K562 (cell line): ENCODE measurements around the gene ABCB10. TPM values are rescaled to one million over a fixed set of nuclear protein-coding genes. Genes with fewer than 3 reads are reported as not detected.
A peak's percentile ranks its signal among the peaks of the same experiment; 100 is the strongest.

Experiments used
- ATAC-seq: fragments of 200-7000 bp; cut with Tn5 transposase; 3 replicates; pipeline ENCODE4 v1.9.1; 2020; ENCODE audit warnings: moderate library complexity
- BruUV-seq: library from RNA; stranded (reverse); fragments of 400-500 nt; replicated peaks from 2 replicates; lab custom pipeline; 2021; lab: Mats Ljungman, UMichigan
- CTCF ChIA-PET: fragments of 300-600 bp; formaldehyde crosslinking; extraction: SDS; loops from one replicate; lab custom pipeline; 2021; ENCODE audit warnings: low intra/inter-chr PET ratio; lab: Yijun Ruan, JAX
- POLR2A ChIA-PET: fragments of 300-600, 350-650 bp; sonication (Branson Sonifier 250); formaldehyde crosslinking; extraction: SDS; loops from one replicate; lab custom pipeline; 2021; ENCODE audit warnings: antibody characterized with exemption, inconsistent platforms; lab: Yijun Ruan, JAX
- DNase-seq, 4 experiments: peaks; one replicate each; pipeline versions ENCODE4 v3.0.0 to v3.0.0-alpha.2; 2011 to 2018; ENCODE audit warnings: low spot score in 3 of 4, mixed read lengths in 3 of 4; ENCODE audit errors: extremely low read depth in 1 of 4
- FAIRE-seq: peaks from 2 replicates; lab custom pipeline; 2011; peaks lifted over from hg19 to GRCh38; lab: Jason Lieb, UNC
- H2AFZ ChIP-seq: 2 replicates; pipeline ENCODE4 v1.6.0; 2011; ENCODE audit warnings: low read depth, low read length, control low read depth, inconsistent platforms
- H3K27ac ChIP-seq: fragments of 200-600 bp; 3 replicates; pipeline ENCODE4 v1.8.0; 2011; ENCODE audit warnings: low read depth, mild to moderate bottlenecking, control low read depth, inconsistent platforms, low read length, moderate library complexity, mixed read lengths; ENCODE audit errors: extremely low read depth
- H3K27me3 ChIP-seq, 2 experiments: fragments of 300-600 bp in 1 of 2; 2 replicates in 1 of 2; 3 replicates in 1 of 2; pipeline versions ENCODE4 v1.6.0 to v1.8.0; 2011; ENCODE audit warnings: inconsistent platforms in 2 of 2, low read length in 2 of 2, mild to moderate bottlenecking in 1 of 2, mixed read lengths in 1 of 2, moderate library complexity in 1 of 2; ENCODE audit not compliant: control insufficient read depth in 2 of 2, insufficient read depth in 2 of 2
- H3K36me3 ChIP-seq: fragments of 300-600 bp; 3 replicates; pipeline ENCODE4 v1.8.0; 2011; ENCODE audit warnings: mild to moderate bottlenecking, low read length, inconsistent platforms; ENCODE audit not compliant: control insufficient read depth, insufficient read depth
- H3K4me1 ChIP-seq, 2 experiments: fragments of 200-600 bp in 1 of 2; replicated peaks in 1 of 2; 2 replicates in 1 of 2; 3 replicates in 1 of 2; pipeline versions ENCODE4 v1.5.1 to v1.8.0; 2011; ENCODE audit warnings: inconsistent platforms in 2 of 2, low read length in 2 of 2, mild to moderate bottlenecking in 1 of 2, mixed read lengths in 1 of 2, moderate library complexity in 1 of 2; ENCODE audit not compliant: control insufficient read depth in 2 of 2, insufficient read depth in 2 of 2
- H3K4me2 ChIP-seq: 2 replicates; pipeline ENCODE4 v1.6.1; 2011; ENCODE audit warnings: low read length, control low read depth, inconsistent platforms, mixed read lengths; ENCODE audit not compliant: insufficient read depth
- H3K4me3 ChIP-seq: fragments of 200-600 bp; sonication (generic), shearing (Covaris generic); 2 replicates; pipeline ENCODE4 v1.5.1; 2016; ENCODE audit warnings: control low read depth, inconsistent platforms
- H3K79me2 ChIP-seq: fragments of 200-600 bp; 3 replicates; pipeline ENCODE4 v1.8.0; 2011; ENCODE audit warnings: low read length, inconsistent platforms; ENCODE audit not compliant: control insufficient read depth, insufficient read depth
- H3K9ac ChIP-seq, 2 experiments: 2 replicates each; pipeline versions ENCODE4 v1.6.0 to v1.6.1; 2011; ENCODE audit warnings: low read depth in 2 of 2, low read length in 2 of 2, control low read depth in 1 of 2, inconsistent platforms in 1 of 2, mild to moderate bottlenecking in 1 of 2, mixed read lengths in 1 of 2; ENCODE audit not compliant: insufficient read depth in 1 of 2
- H3K9me1 ChIP-seq: one replicate; pipeline ENCODE4 v1.6.0; 2011; ENCODE audit warnings: inconsistent platforms, mild to moderate bottlenecking, low read length, moderate library complexity; ENCODE audit not compliant: control insufficient read depth, insufficient read depth
- H3K9me3 ChIP-seq: replicated peaks from 2 replicates; pipeline ENCODE4 v1.5.1; 2011; ENCODE audit warnings: low read depth, low read length, inconsistent platforms; ENCODE audit not compliant: control insufficient read depth, insufficient read depth
- H4K20me1 ChIP-seq: replicated peaks from 2 replicates; pipeline ENCODE4 v1.6.1; 2011; ENCODE audit warnings: low read length, inconsistent platforms, mixed read lengths; ENCODE audit not compliant: control insufficient read depth, insufficient read depth
- BACH1 ChIP-seq: fragments of 200-800 bp; sonication (Bioruptor generic); IDR thresholded peaks from 2 replicates; pipeline ENCODE4 v1.6.1; 2016; ENCODE audit warnings: missing genetic modification characterization, missing compliant biosample characterization
- CBX3 ChIP-seq, 2 experiments: IDR thresholded peaks; 1 replicate in 1 of 2; 2 replicates in 1 of 2; pipeline ENCODE4 v1.6.1; 2012; ENCODE audit warnings: inconsistent platforms in 2 of 2, low read length in 2 of 2, borderline replicate concordance in 1 of 2, control low read depth in 1 of 2
- CREBBP ChIP-seq: IDR thresholded peaks from one replicate; pipeline ENCODE4 v1.6.1; 2012; ENCODE audit warnings: low read depth, mild to moderate bottlenecking, control low read depth, inconsistent platforms, low read length
- MBD2 ChIP-seq: sonication (generic); IDR thresholded peaks from 2 replicates; pipeline ENCODE4 v1.6.1; 2016; ENCODE audit warnings: low read depth, borderline replicate concordance
- POLR3G ChIP-seq: IDR thresholded peaks from 2 replicates; pipeline ENCODE4 v1.6.1; 2011; ENCODE audit not compliant: insufficient read length, insufficient replicate concordance; ENCODE audit errors: extremely low read depth
- SMARCA4 ChIP-seq: fragments of 450-650 bp; IDR thresholded peaks from 2 replicates; pipeline ENCODE4 v1.6.1; 2016
- STAG1 ChIP-seq: sonication (generic); formaldehyde crosslinking; IDR thresholded peaks from 2 replicates; pipeline ENCODE4 v1.5.0; 2020; ENCODE audit warnings: missing genetic modification reagents, borderline replicate concordance
- U2AF2 ChIP-seq: fragments of 200-400 bp; formaldehyde crosslinking; optimal IDR thresholded peaks from 2 replicates; pipeline ENCODE3; 2017; ENCODE audit warnings: low read depth, mild to moderate bottlenecking, low read length
- ZKSCAN8 ChIP-seq: fragments of 200-800 bp; sonication (Bioruptor generic); IDR thresholded peaks from 2 replicates; pipeline ENCODE4 v1.6.1; 2016; ENCODE audit warnings: missing genetic modification characterization, missing compliant biosample characterization
- ZNF324 ChIP-seq: fragments of 250-450 bp; sonication (Bioruptor Pico); IDR thresholded peaks from 2 replicates; pipeline ENCODE4 v1.4.0; 2020; ENCODE audit warnings: mild to moderate bottlenecking
- ZNF79 ChIP-seq: fragments of 250-450 bp; sonication (Bioruptor Pico); IDR thresholded peaks from 2 replicates; pipeline ENCODE4 v1.4.0; 2020; ENCODE audit warnings: low read depth, mild to moderate bottlenecking, moderate library complexity
- WGBS: fragments of 100-300 bp; shearing (Covaris generic); methylation state at CpG from one replicate; pipeline ENCODE4 v1.1.6; 2016; ENCODE audit warnings: low coverage, mixed read lengths; ENCODE audit not compliant: insufficient coverage; ENCODE audit errors: missing lambda C conversion rate; 5-methylcytosine and 5-hydroxymethylcytosine counted together
- in situ Hi-C: fragments of 300-500 bp; cut with MboI; formaldehyde crosslinking; loops from 4 replicates; pipeline ENCODE4 v1.15.0; 2018; ENCODE audit warnings: inconsistent platforms, mixed read lengths
- intact Hi-C: fragments of 100-400 bp; cut with micrococcal nuclease; formaldehyde crosslinking; loops from 2 replicates; pipeline ENCODE4 v1.14.2; 2022
- polyA plus RNA-seq, 8 experiments: library from polyadenylated mRNA; depleted of rRNA in 4 of 8; stranded (reverse) in 5 of 8; unstranded in 3 of 8; fragments of >200 nt; fragmentation: Nextera tagmentation in 2 of 8; fragmentation: Illumina TruSeq in 1 of 8; extraction: Ambion mirVana in 2 of 8; extraction: Trizol in 1 of 8; gene quantifications; 2 replicates each; pipeline versions ENCODE4 v1.2.1 to v1.2.3, GENCODE V29; 2011 to 2014; ENCODE audit warnings: inconsistent platforms in 1 of 8, missing spikeins in 1 of 8
- total RNA-seq, 7 experiments: library from RNA; depleted of rRNA in 6 of 7; stranded (reverse); fragments of >200 nt in 6 of 7; fragmentation: Illumina TruSeq in 2 of 7; extraction: Trizol in 2 of 7; gene quantifications; 2 replicates each; pipeline versions ENCODE4 v1.2.1 to v1.2.3, GENCODE V29; 2011 to 2021; ENCODE audit warnings: low replicate concordance in 1 of 7
- TF ChIP-seq, protein P1 (sequence below): fragments of 450-650 bp; IDR thresholded peaks from 2 replicates; pipeline ENCODE4 v1.6.1; 2016

ABCB10 gene
- total and polyA plus RNA-seq, 9 of the 15 experiments (the other 6 are each of a cell fraction or from before 2014, with no cell fraction given): 12.4 to 54.8 (median 36.4) TPM

DNA sequence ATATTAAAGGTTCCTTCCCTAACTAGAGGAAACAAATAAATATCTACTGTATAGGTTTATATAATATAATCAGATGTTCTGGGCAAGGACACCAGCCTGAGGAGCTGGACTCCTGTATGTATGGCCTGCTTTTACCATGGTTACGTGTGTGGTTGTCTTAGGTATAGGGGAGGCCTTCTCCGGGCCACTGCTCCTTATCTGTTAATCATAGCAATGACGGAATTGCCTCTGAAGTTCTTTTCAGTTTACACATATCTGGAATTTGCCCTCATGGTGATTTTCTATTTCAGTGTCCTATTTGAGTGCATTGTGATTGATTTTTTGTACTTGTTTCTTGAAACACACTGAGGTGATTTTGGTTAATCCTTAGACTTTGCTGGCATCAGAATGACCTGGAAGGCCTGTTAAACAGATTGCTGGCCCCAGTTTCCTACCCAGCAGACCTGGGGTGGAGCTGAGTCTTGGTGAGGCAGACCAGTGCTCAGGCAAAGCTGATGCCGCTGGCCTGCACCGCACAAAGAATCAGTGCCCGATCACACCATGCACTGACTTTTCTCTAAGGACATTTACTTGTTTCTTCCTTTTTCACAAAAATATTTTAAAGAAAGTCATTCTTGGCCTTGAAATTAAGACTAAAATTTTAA, 18.5 kb downstream of the ABCB10 start:
- CTCF ChIA-PET: no interaction called here

GRCh38 chr1:229538945-229539344, 19.6 kb downstream of the ABCB10 start:
- FAIRE-seq: no peak
- Histone ChIP-seq H3K4me3 (no peak overlapping the region), H4K20me1 (no peaks in the 10 kb centered on the region), H3K27ac (no peak overlapping the region), H3K27me3 (no peaks in the 10 kb centered on the region), H2AFZ (no peak overlapping the region), H3K36me3 (peaks cover 82% of the 10 kb centered on the region), H3K9ac (no peak overlapping the region), H3K79me2 (no peaks in the 10 kb centered on the region; the same call in 2 of the 3 replicates), H3K4me1 (no peaks in the 10 kb centered on the region)
- intact Hi-C loops: no loop called here
- BruUV-seq: TSS peak; percentile 11
- TF ChIP-seq BACH1 (tag): no peak
- TF ChIP-seq, protein P1, sequence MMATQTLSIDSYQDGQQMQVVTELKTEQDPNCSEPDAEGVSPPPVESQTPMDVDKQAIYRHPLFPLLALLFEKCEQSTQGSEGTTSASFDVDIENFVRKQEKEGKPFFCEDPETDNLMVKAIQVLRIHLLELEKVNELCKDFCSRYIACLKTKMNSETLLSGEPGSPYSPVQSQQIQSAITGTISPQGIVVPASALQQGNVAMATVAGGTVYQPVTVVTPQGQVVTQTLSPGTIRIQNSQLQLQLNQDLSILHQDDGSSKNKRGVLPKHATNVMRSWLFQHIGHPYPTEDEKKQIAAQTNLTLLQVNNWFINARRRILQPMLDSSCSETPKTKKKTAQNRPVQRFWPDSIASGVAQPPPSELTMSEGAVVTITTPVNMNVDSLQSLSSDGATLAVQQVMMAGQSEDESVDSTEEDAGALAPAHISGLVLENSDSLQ: no peak
- TF ChIP-seq ZKSCAN8 (CRISPR knock-in tag): no peak
- TF ChIP-seq MBD2: no peak
- TF ChIP-seq U2AF2: no peak
- no peak for TF ChIP-seq ZNF79
- no peak for TF ChIP-seq CREBBP
- no peak for TF ChIP-seq STAG1 (CRISPR knock-in tag)
- no peak for TF ChIP-seq SMARCA4
- TF ChIP-seq ZNF324 (CRISPR knock-in tag): no peak
- TF ChIP-seq, all 486 proteins: peak for 0
- Histone ChIP-seq H3K9me1 (no peaks in the 10 kb centered on the region), H3K4me2 (no peak overlapping the region), H3K9me3 (no peaks in the 10 kb centered on the region)
- WGBS: 81% methylated on average over 5 of the region's 5 CpGs
- ATAC-seq: no peak
- in situ Hi-C loops: no loop called here
- CTCF ChIA-PET: no interaction called here
- POLR2A ChIA-PET: interaction anchor here (0.6 to 1.0 kb wide), 6 partner anchors 18 to 638 kb away, joined by 3 to 6 read pairs (median 4); no protein-coding TSS in a partner anchor
- DNase-seq: no peak

More for the DNA sequence above, 18.5 kb downstream of the ABCB10 start:
- ATAC-seq (no peak), FAIRE-seq (no peak), DNase-seq (no peak)
- Histone ChIP-seq H3K9ac (no peak overlapping the region), H3K9me3 (no peaks in the 10 kb centered on the region), H3K9me1 (no peaks in the 10 kb centered on the region), H2AFZ (no peak overlapping the region), H3K27ac (no peak overlapping the region), H4K20me1 (no peaks in the 10 kb centered on the region), H3K4me1 (no peaks in the 10 kb centered on the region), H3K79me2 (no peaks in the 10 kb centered on the region; the same call in 2 of the 3 replicates), H3K4me3 (no peak overlapping the region), H3K4me2 (no peak overlapping the region), H3K27me3 (no peaks in the 10 kb centered on the region), H3K36me3 (peaks cover 90% of the 10 kb centered on the region)
- no TSS peak for BruUV-seq
- in situ Hi-C loops: no loop called here
- WGBS: 90% methylated on average over 6 of the region's 6 CpGs
- intact Hi-C loops: no loop called here
- TF ChIP-seq POLR3G (no peak), CBX3 (IDR thresholded peaks at IDR 0.05; ENCODE audit: borderline replicate concordance in 1 of 2, low read length in 2 of 2) (no peak)
- POLR2A ChIA-PET: interaction anchor here (1.0 to 1.5 kb wide), 2 partner anchors 18 to 19 kb away, joined by 5 to 6 read pairs; partner anchors contain the start of gene ABCB10
